Memory B cell (primary cell): ENCODE measurements around the gene MAPK8.

Experiments used
- ATAC-seq: fragments of 150-1000 bp; cut with Tn5 transposase; 2 replicates; pipeline ENCODE4 v1.10.0; 2021; ENCODE audit warnings: low read depth, mild to moderate bottlenecking, moderate library complexity
- DNase-seq, 2 donors: peaks; one replicate each; pipeline ENCODE4 v3.0.0; 2022; ENCODE audit warnings: low spot score in 2 of 2
- H3K27ac Mint-ChIP-seq: one replicate; pipeline ENCODE4 v1.8.0; 2022; ENCODE audit warnings: mild to moderate bottlenecking, moderate library complexity, mixed read lengths
- H3K27me3 Mint-ChIP-seq: one replicate; pipeline ENCODE4 v1.8.0; 2022; ENCODE audit warnings: mixed read lengths
- H3K36me3 Mint-ChIP-seq: one replicate; pipeline ENCODE4 v1.8.0; 2022; ENCODE audit warnings: mild to moderate bottlenecking, mixed read lengths
- H3K4me1 Mint-ChIP-seq: one replicate; pipeline ENCODE4 v1.8.0; 2022; ENCODE audit warnings: mixed read lengths
- H3K4me3 Mint-ChIP-seq: one replicate; pipeline ENCODE4 v1.8.0; 2022; ENCODE audit warnings: mild to moderate bottlenecking, moderate library complexity, mixed read lengths
- H3K9me3 Mint-ChIP-seq: one replicate; pipeline ENCODE4 v1.8.0; 2022; ENCODE audit warnings: mixed read lengths

The MAPK8 gene

DNA sequence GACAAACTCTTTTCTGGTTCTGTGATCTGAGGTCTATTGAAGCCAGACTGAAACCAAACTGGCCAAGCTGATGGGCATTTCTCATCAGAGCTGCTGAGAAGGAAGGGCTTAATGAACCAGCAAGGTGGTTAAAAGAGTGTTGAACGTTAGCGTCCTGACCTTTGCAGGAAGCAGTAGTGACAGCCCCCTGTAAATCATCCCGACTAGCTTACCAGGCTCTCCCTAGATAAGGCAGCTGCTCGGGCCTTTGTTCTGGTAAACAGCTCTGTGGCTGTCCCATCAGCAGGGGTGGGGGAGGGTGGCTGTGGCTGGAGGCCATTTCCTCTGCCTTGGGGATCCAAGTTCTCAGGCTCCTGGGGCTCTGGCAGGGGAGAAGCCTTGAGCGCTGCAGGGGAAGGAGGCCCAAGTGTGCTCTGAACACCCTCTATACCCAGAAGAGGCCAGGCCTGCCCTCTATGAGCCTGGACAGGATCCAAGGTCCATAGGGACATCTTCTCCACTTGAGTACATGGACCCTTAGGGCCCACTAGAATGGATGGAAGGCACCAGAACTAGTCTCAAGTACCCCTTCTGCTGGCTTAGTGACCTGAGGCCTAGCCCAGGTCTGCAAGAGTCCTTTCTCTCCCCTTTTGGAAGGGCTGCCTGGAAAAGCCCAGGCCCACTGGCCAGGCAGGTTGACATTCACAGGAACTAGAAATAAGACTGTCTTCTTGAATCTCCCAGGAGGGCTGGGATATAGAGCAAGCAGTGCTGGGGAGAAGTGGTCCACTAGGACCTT is 163.8 kb downstream of the MAPK8 start:
- H3K27me3 Mint-ChIP-seq, result peaks cover 4% of the 10 kb centered on the region
- no peaks in the 10 kb centered on the region for H3K9me3 Mint-ChIP-seq
- DNase-seq, result no peak
- ATAC-seq, result no peak
- no peaks in the 10 kb centered on the region for H3K36me3 Mint-ChIP-seq
- no peak overlapping the region for H3K27ac Mint-ChIP-seq
- H3K4me3 Mint-ChIP-seq, result no peak overlapping the region
- peaks cover 2% of the 10 kb centered on the region for H3K4me1 Mint-ChIP-seq

GRCh38 chr10:48470893-48471805 is 164.7 kb downstream of the MAPK8 start:
- Mint-ChIP-seq H3K27me3 (peaks cover 7% of the 10 kb centered on the region), H3K9me3 (no peaks in the 10 kb centered on the region), H3K27ac (no peak overlapping the region), H3K36me3 (no peaks in the 10 kb centered on the region), H3K4me1 (peaks cover 2% of the 10 kb centered on the region), H3K4me3 (no peak overlapping the region)
- ATAC-seq, result no peak
- DNase-seq, result no peak

GRCh38 chr10:48472501-48473069 is 166.1 kb downstream of the MAPK8 start:
- Mint-ChIP-seq H3K9me3 (no peaks in the 10 kb centered on the region), H3K27me3 (peaks cover 7% of the 10 kb centered on the region), H3K36me3 (no peaks in the 10 kb centered on the region), H3K4me3 (no peak overlapping the region), H3K4me1 (peaks cover 2% of the 10 kb centered on the region), H3K27ac (no peak overlapping the region)
- no peak for DNase-seq
- no peak for ATAC-seq

DNA sequence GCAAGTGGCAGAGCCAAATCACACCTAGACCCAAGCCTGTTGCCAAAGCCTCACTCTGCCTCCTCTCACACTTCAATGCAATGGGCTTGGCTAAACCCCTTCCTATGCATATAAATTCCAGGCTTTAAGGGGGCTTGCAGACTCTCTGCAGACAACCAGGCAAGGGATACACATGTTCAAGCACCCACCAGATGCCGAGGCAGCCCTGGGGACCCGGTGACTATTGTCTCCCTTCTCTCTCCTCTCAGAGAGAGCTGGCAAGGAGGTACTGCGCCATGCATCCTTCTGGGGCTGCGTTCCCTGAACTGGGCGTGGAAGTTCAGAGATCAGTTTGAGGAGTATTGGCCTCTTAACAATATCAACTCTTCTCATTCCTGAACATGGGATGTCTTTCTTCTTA is 167.2 kb downstream of the MAPK8 start:
- Mint-ChIP-seq H3K27me3 (peaks cover 11% of the 10 kb centered on the region), H3K4me3 (no peak overlapping the region), H3K36me3 (no peaks in the 10 kb centered on the region), H3K27ac (no peak overlapping the region), H3K9me3 (no peaks in the 10 kb centered on the region), H3K4me1 (peaks cover 2% of the 10 kb centered on the region)
- no peak for DNase-seq
- ATAC-seq, result no peak

DNA sequence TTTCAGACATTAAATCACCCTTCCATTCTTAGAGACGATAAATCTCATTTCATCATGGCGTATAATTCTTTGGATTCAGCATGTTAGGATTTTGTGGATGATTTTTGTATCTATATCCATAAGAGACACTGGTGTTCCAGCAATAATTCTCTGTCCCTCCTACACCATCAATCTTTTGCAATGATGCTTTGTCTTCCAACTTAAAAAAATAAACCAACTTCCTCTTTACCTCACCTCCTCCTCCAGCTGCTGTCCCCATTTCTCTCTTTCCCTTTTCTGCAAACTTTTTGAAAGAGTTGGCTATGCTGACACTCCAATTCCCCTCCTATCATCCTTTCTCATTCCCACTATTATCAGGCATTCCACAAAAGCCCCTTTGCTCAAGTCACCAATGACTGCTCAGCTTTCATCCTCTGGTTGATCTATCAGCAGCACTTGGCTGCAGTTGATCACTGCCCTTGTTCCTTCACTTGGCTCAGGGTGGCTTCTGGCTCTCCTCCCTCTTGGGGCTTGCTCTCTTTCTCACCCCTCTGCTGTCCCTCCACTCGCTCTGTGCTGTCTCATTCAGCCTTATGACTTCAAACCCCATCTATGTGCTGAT is 168.4 kb downstream of the MAPK8 start:
- H3K27ac Mint-ChIP-seq, result no peak overlapping the region
- ATAC-seq (no peak), DNase-seq (no peak)
- H3K36me3 Mint-ChIP-seq, result no peaks in the 10 kb centered on the region
- no peaks in the 10 kb centered on the region for H3K9me3 Mint-ChIP-seq
- peaks cover 19% of the 10 kb centered on the region for H3K27me3 Mint-ChIP-seq
- H3K4me3 Mint-ChIP-seq, result no peak overlapping the region
- H3K4me1 Mint-ChIP-seq, result peaks cover 2% of the 10 kb centered on the region

GRCh38 chr10:48475943-48476278 is 169.4 kb downstream of the MAPK8 start:
- DNase-seq (no peak), ATAC-seq (no peak)
- H3K9me3 Mint-ChIP-seq, result no peaks in the 10 kb centered on the region
- H3K4me1 Mint-ChIP-seq, result peaks cover 2% of the 10 kb centered on the region
- no peak overlapping the region for H3K4me3 Mint-ChIP-seq
- no peaks in the 10 kb centered on the region for H3K36me3 Mint-ChIP-seq
- no peak overlapping the region for H3K27ac Mint-ChIP-seq
- peaks cover 21% of the 10 kb centered on the region for H3K27me3 Mint-ChIP-seq

- H3K4me1 Mint-ChIP-seq, result peaks cover 2% of the 10 kb centered on the region
- DNase-seq, result no peak
- no peaks in the 10 kb centered on the region for H3K9me3 Mint-ChIP-seq
- H3K36me3 Mint-ChIP-seq, result no peaks in the 10 kb centered on the region
- H3K27ac Mint-ChIP-seq, result no peak overlapping the region
- ATAC-seq, result no peak
- H3K27me3 Mint-ChIP-seq, result peaks cover 21% of the 10 kb centered on the region
- no peak overlapping the region for H3K4me3 Mint-ChIP-seq
Measured at GRCh38 chr10:48476279-48476982, 170.0 kb downstream of the MAPK8 start.

GRCh38 chr10:48477141-48477540 is 170.7 kb downstream of the MAPK8 start:
- Mint-ChIP-seq H3K4me3 (no peak overlapping the region), H3K36me3 (no peaks in the 10 kb centered on the region), H3K27ac (no peak overlapping the region), H3K4me1 (peaks cover 2% of the 10 kb centered on the region), H3K27me3 (peaks cover 22% of the 10 kb centered on the region), H3K9me3 (no peaks in the 10 kb centered on the region)
- DNase-seq (no peak), ATAC-seq (no peak)

GRCh38 chr10:48477616-48478015 is 171.1 kb downstream of the MAPK8 start:
- no peaks in the 10 kb centered on the region for H3K9me3 Mint-ChIP-seq
- H3K4me1 Mint-ChIP-seq, result peaks cover 2% of the 10 kb centered on the region
- no peak overlapping the region for H3K27ac Mint-ChIP-seq
- H3K36me3 Mint-ChIP-seq, result no peaks in the 10 kb centered on the region
- ATAC-seq, result no peak
- H3K27me3 Mint-ChIP-seq, result peaks cover 23% of the 10 kb centered on the region
- DNase-seq, result no peak
- H3K4me3 Mint-ChIP-seq, result no peak overlapping the region

DNA sequence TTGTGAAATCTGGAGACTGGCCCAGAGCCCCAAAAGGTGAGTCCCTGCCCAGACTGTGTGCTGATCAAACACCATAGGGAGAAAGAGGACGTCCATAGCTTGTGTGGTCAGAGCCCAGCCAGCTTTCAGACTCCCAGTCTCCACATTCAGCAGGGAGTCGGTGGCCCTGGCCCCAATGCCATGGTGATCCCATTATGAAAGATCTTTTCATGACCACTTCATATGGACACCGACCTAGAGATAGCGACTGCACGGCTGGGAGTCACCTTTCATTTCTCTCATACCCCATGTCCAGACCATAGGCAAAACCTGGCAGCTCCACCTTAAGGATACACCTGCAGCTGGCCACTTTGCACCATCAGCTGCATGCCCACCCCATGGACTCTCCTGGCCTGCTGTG is 172.0 kb downstream of the MAPK8 start:
- Mint-ChIP-seq H3K27me3 (peaks cover 23% of the 10 kb centered on the region), H3K27ac (no peak overlapping the region), H3K36me3 (no peaks in the 10 kb centered on the region), H3K4me3 (no peak overlapping the region), H3K9me3 (no peaks in the 10 kb centered on the region), H3K4me1 (peaks cover 2% of the 10 kb centered on the region)
- DNase-seq, result no peak
- no peak for ATAC-seq

GRCh38 chr10:48478980-48479811 is 172.7 kb downstream of the MAPK8 start:
- ATAC-seq (no peak), DNase-seq (no peak)

DNA sequence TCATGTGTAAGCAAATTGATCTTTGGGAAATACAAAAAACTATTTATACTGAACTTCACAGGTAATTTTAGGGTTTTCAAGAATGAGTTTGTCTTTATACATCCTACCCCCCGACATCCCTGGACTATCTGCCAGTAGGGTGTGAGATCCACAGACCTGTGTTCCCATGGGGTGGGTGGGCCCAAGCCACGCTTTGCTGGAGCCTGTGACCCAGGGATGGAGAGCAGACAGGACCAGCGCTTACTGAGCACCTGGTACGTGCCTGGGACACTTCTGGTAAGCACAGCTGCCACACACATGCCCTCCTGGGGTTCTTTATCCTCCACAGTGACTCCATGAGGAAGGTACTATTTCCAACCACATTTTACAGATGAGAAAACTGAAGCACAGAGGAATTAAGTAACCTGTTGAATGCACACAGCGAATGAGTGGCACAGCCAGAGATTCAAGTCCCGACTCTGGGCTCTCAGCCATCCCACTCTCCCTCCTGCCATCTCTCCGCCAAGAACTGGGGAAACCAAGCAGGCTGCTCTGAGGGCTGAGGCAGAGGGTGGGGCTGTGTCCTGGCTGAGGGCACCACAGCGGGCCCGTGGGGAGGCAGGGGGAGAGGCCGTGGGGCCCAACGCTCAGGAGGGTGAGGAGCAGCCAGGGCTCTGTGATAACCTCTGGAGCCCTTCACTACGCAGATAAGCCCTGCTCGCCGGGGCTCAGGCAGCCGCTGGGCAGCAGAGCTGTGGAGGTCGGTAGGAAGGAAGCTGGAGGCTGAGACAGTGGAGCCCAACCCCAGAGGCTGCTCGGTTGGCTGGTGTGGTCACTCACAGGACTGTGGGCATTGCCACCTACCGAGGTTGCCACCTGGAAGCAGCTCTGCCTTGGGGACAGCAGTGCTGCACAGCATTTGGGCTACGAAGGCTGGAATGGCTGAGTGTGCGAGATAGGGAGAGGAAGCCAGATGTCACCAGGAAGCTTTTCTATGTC is 174.2 kb downstream of the MAPK8 start:
- Mint-ChIP-seq H3K27ac (no peak overlapping the region), H3K36me3 (no peaks in the 10 kb centered on the region), H3K27me3 (peaks cover 21% of the 10 kb centered on the region), H3K4me1 (no peaks in the 10 kb centered on the region), H3K9me3 (no peaks in the 10 kb centered on the region), H3K4me3 (no peak overlapping the region)
- no peak for ATAC-seq
- DNase-seq, result no peak

More at GRCh38 chr10:48478980-48479811, 172.7 kb downstream of the MAPK8 start:
- no peak overlapping the region for H3K27ac Mint-ChIP-seq
- H3K4me1 Mint-ChIP-seq, result peaks cover 2% of the 10 kb centered on the region
- no peaks in the 10 kb centered on the region for H3K36me3 Mint-ChIP-seq
- H3K4me3 Mint-ChIP-seq, result no peak overlapping the region
- no peaks in the 10 kb centered on the region for H3K9me3 Mint-ChIP-seq
- peaks cover 23% of the 10 kb centered on the region for H3K27me3 Mint-ChIP-seq
